ENCODE data around the gene ADAM22. TPM values are rescaled to one million over a fixed set of nuclear protein-coding genes. Genes with fewer than 3 reads are reported as not detected.

Gene ADAM22
- total and polyA plus RNA-seq, 2 experiments from 2014 or later, result 2.7 to 18.7 TPM

GRCh38 chr7:87982116-87982515, 48.1 kb downstream of the ADAM22 start:
- no peaks in the 10 kb centered on the region for H3K27me3 ChIP-seq (ENCODE audit: insufficient read depth)
- no peaks in the 10 kb centered on the region for H3K36me3 ChIP-seq (ENCODE audit: insufficient read depth)
- ATAC-seq, result no peak
- H3K9me3 Mint-ChIP-seq, result no peaks in the 10 kb centered on the region
- no peak overlapping the region for H3K27ac Mint-ChIP-seq
- TF ChIP-seq STAT1 (IDR thresholded peaks at IDR 0.05; ENCODE audit: unreplicated experiment), result no peak
- TF ChIP-seq POLR2AphosphoS5 (IDR thresholded peaks at IDR 0.05; ENCODE audit: low read depth), result no peak
- no peak for TF ChIP-seq REST (IDR thresholded peaks at IDR 0.05; ENCODE audit: unreplicated experiment)
- TF ChIP-seq NANOG (IDR thresholded peaks at IDR 0.05; ENCODE audit: borderline replicate concordance), result no peak
- no peak for TF ChIP-seq EZH2 (IDR thresholded peaks at IDR 0.05; ENCODE audit: low read depth, unreplicated experiment)
- no peak for TF ChIP-seq JUNB (IDR thresholded peaks at IDR 0.05; ENCODE audit: unreplicated experiment)
- H3K27me3 Mint-ChIP-seq (ENCODE audit: insufficient read depth, low read depth, poor library complexity), result peaks cover 3% of the 10 kb centered on the region
- H3K4me1 ChIP-seq (ENCODE audit: insufficient read depth), result no peaks in the 10 kb centered on the region
- no peak overlapping the region for H3K4me3 Mint-ChIP-seq
- no peak overlapping the region for H3K4me3 ChIP-seq
- H3K4me2 ChIP-seq, result no peak overlapping the region
- H4K20me1 ChIP-seq (replicated peaks; ENCODE audit: insufficient read depth), result no peaks in the 10 kb centered on the region
- DNase-seq (ENCODE audit: low spot score), result no peak
- no peaks in the 10 kb centered on the region for H3K36me3 Mint-ChIP-seq (ENCODE audit: low read depth)
- no peak overlapping the region for H2AFZ ChIP-seq
- no peak overlapping the region for H3K27ac ChIP-seq (ENCODE audit: low read depth)
- no peaks in the 10 kb centered on the region for H3F3A ChIP-seq (replicated peaks; ENCODE audit: low read depth)
- H3K4me1 Mint-ChIP-seq, result no peaks in the 10 kb centered on the region; the same call in 2 of the 3 replicates
- H3K79me2 ChIP-seq (replicated peaks; ENCODE audit: insufficient read depth), result no peaks in the 10 kb centered on the region; the same call in 1 of the 2 replicates
- H3K9me2 ChIP-seq (ENCODE audit: insufficient read depth), result no peaks in the 10 kb centered on the region

- Histone ChIP-seq H2AFZ (no peak overlapping the region), H3K4me3 (no peak overlapping the region), H3K4me1 (ENCODE audit: insufficient read depth) (no peaks in the 10 kb centered on the region; the same call in 1 of the 2 replicates), H3K27ac (ENCODE audit: low read depth) (no peak overlapping the region), H4K20me1 (replicated peaks; ENCODE audit: insufficient read depth) (no peaks in the 10 kb centered on the region), H3K79me2 (replicated peaks; ENCODE audit: insufficient read depth) (no peaks in the 10 kb centered on the region; the same call in 1 of the 2 replicates), H3K9me2 (ENCODE audit: insufficient read depth) (no peaks in the 10 kb centered on the region), H3K4me2 (no peak overlapping the region), H3K36me3 (ENCODE audit: insufficient read depth) (no peaks in the 10 kb centered on the region), H3K27me3 (ENCODE audit: insufficient read depth) (no peaks in the 10 kb centered on the region), H3F3A (replicated peaks; ENCODE audit: low read depth) (no peaks in the 10 kb centered on the region)
- ATAC-seq (no peak), DNase-seq (ENCODE audit: low spot score) (no peak)
- Mint-ChIP-seq H3K27ac (no peak overlapping the region), H3K9me3 (no peaks in the 10 kb centered on the region), H3K27me3 (ENCODE audit: insufficient read depth, low read depth, poor library complexity) (peaks cover 3% of the 10 kb centered on the region), H3K36me3 (ENCODE audit: low read depth) (no peaks in the 10 kb centered on the region), H3K4me1 (peaks cover 2% of the 10 kb centered on the region; the same call in 2 of the 3 replicates), H3K4me3 (no peak overlapping the region)
- TF ChIP-seq ETS1 (IDR thresholded peaks at IDR 0.05) (no peak), REST (IDR thresholded peaks at IDR 0.05; ENCODE audit: unreplicated experiment) (no peak), JUNB (IDR thresholded peaks at IDR 0.05; ENCODE audit: unreplicated experiment) (no peak), ZNF114 (CRISPR knock-in tag; IDR thresholded peaks at IDR 0.05) (no peak), CREB1 (CRISPR knock-in tag; IDR thresholded peaks at IDR 0.05; ENCODE audit: low read depth) (no peak), STAT1 (IDR thresholded peaks at IDR 0.05; ENCODE audit: unreplicated experiment) (no peak)
Measured at GRCh38 chr7:87984088-87984487, 50.0 kb downstream of the ADAM22 start.

All from GM23338 (cell line).